Mucosa of gallbladder (tissue), 1 donor: ENCODE measurements around the gene OPRL1. TPM values are rescaled to one million over a fixed set of nuclear protein-coding genes. Genes with fewer than 3 reads are reported as not detected.

Experiments
- DNase-seq: peaks from one replicate; pipeline ENCODE4 v3.0.0-alpha.2; 2020; ENCODE audit warnings: low spot score
- total RNA-seq: library from RNA; stranded (reverse); gene quantifications from one replicate; pipeline ENCODE4 v1.2.1, GENCODE V29; 2021
- donor health status: DM: no; HTN: no; CAD: no.

Gene OPRL1
- total RNA-seq, 1 donor from 2014 or later: 1.7 TPM

DNA sequence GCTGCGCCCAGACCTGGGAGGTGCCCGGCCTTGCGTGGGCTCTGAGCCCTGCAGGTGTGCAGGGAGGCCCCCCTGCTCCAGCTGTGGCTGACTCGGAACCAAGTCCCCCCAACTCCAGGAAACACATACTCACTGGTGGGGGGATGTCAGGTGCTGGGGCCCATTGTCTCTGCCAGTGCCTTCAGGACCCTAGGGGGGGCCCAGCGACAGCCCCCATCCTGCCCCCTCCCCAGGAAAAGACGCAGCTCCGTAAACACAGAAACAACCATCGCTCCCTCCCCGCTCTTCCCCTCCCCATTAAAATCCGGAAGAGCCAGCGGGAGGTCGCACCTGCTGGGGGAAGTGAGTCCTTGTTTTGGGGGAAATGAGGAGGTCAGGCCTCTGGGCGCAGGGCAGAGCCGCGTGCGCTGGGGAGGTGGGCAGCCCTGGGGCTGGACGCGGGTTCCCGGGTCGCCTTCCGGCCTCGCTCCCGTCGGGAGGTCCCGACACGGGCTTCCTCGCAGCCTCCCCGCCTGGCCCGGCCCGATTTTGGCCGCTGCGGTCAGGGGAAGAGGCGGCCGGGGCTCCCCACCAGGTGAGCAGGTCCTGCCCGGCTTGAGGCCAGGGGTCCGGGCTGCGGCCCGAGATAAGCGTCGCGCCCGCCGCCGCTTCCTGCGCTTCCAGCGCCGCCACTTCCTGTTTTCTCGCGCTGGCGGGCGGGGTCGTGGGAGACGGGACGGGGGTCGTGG lies 37.7 kb upstream of the OPRL1 start:
- no peak for DNase-seq

DNA sequence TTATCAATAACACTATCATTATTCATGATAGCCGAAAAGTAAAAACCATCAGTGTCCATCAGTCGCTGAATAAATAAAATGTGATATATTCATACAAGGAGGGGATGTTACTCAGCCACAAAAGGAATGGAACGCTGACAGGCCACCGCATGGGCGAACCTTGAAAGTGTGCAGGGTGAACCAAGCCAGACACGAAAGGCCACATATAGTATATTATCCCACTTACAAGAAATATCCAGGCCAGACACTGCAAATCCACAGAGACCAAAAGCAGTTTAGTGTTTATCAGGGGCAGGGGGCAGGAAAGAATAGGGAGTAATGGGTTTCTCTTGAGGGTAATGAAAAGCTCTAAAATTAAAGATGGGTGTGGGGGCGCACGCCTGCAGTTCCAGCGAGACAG lies 36.1 kb upstream of the OPRL1 start:
- DNase-seq: no peak

DNA sequence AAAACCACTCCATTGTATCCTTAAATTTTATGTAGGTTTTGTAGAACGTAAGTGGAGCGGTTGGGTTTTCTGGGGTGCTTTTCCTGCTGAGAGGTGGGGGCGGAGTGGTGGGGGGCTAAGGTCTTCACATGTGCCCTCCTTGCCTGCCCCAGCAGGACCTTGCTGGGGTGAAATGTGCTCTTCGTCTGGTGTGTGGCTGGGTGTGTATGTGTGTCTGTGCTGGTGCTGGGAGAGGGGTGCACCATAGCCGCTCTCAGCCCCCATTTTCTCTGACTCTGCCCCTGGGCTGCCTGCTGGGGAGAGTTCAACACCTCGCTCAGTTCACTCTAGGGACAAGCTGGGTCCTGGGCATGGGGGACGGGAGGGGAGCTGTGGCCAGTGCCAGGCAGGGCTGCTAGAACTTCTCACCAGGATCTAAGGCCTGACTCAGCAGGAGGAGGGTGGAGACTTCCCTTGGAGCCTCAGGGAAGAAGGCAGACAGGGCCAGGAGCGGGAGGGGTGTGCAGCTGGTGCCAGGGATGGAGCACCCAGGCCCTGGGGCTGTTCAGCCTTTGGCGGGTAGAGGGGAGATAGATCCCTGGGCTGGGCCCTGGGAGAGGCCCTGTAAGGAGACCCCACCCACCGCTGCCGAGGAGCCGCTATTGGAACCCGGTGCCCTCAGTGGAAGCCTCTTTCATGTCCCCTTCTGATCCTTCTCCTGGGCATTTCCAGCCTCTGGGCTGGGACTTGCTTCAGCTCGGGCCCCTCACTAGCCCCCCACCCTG lies 35.2 kb upstream of the OPRL1 start:
- DNase-seq: no peak

DNA sequence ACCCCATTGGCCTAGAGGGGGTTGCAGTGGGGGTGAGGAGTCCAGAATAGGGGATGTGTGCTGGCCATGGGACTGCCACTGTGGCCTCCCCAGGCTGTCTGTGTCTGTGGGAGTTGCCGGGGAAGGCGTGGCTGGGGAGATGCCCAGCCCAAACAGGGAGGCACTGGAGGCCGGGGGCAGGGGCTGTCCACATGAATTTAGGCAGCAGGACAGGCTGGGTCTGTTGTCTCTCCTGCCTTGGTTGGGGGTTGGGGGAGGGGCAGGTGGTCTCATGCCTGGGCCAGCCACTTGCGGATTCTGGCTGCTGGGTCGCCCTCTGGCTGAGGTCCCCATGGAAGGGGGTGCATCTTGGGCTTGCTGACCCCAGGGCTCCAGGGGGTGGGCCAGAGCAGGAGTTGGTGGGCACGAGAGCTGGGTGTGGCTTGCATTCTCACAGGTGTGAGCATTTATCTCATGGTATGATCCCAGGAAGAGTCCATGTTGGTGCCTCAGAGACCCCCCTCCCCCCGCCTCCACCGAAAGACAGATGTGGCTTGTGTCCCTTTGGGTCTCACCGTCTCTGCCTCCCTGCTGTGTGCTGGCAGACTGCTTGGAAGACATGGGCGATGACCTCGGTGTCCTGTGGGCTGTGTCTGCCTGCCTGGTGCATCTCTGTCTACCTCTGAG lies 34.4 kb upstream of the OPRL1 start:
- DNase-seq: no peak

DNA sequence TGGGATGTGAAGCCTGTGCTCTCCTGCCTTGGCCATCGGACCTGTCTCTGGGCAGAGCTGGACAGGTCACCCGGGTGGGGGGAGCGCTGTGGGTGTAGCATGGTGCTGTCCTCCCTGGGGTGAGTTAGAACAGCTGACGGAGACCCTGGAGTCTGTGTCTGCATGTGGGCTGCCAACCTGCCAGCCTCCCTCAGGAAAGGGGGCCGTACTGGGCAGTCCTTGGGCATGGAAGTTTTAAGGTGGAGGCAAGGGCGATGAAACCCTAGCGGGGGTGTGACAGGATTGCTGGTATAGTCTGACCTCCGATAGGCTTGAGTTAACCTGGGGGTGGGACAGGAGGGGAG lies 32.9 kb upstream of the OPRL1 start:
- no peak for DNase-seq

DNA sequence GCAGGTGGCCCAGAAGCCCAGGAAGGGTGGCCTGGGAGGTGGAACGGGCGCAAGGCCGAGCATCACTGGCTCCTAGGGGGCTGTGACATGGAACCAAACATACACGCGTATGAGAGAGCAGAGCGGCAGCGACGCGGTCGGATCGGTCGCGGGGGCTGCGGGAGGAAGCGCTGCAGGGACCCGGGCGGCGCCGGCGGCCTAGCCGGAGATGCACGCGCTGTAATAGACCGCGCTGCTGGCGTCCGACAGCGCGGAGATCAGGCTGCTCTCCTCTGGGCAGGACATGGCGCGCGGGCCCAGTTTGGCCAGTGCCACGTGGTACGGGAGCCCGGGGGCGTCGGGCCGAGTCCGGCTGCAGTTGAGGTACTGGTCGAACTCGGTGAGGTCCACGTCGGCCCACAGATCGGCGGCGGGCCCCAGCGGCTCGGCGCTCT lies 31.9 kb upstream of the OPRL1 start:
- DNase-seq: no peak

GRCh38 chr20:64048402-64049044 lies 31.4 kb upstream of the OPRL1 start:
- DNase-seq: no peak

GRCh38 chr20:64049060-64049877 lies 30.6 kb upstream of the OPRL1 start, which contains the start of gene SOX18:
TSS of gene SOX18 (minus strand) at chr20:64049639. CDS start at chr20:64049516, 123 bp downstream.
- DNase-seq: no peak

GRCh38 chr20:64049878-64050260 lies 30.0 kb upstream of the OPRL1 start:
- DNase-seq: no peak

- no peak for DNase-seq
Measured at GRCh38 chr20:64050261-64051032, 29.4 kb upstream of the OPRL1 start.

GRCh38 chr20:64051033-64051452 lies 28.8 kb upstream of the OPRL1 start:
- no peak for DNase-seq

DNA sequence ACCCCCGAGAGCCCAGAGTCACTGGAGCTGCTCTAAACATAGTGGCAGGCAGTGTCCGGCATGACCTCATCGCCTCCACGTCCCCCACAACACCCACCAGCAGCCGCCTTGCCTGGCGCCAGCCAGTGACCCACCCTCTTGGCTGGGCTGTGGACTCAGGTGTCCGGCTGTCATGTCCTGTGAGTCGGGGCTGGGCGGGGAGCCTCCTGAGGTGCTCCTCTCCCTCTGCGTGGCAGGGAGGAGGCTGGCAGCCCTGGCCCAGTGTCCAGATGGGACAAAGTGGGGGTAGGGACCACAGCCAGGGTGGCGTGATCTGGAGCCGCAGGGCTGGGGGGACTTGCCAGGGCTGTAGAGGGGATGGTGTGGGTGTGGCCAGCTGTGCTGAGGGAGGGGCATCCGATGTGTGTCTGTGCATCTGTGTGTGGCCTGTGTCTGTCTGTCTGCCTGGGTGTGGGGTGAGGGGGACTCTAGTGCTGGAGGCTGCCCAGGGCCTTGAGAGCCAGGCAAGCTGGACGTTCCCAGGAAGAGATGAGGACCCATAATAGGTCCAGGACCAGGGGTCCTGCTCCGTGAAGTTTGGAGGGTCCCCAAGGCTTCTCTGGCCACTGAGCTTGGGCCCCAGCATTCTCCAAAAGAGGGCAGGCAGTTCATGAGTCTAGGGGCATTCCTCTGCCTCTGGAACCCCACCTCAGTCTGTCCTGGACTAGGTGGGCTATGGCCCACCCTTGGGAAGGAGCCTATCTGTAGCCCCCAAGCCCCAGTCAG lies 28.1 kb upstream of the OPRL1 start:
- DNase-seq: no peak

- DNase-seq: no peak
Measured at GRCh38 chr20:64052326-64052722, 27.6 kb upstream of the OPRL1 start.

DNA sequence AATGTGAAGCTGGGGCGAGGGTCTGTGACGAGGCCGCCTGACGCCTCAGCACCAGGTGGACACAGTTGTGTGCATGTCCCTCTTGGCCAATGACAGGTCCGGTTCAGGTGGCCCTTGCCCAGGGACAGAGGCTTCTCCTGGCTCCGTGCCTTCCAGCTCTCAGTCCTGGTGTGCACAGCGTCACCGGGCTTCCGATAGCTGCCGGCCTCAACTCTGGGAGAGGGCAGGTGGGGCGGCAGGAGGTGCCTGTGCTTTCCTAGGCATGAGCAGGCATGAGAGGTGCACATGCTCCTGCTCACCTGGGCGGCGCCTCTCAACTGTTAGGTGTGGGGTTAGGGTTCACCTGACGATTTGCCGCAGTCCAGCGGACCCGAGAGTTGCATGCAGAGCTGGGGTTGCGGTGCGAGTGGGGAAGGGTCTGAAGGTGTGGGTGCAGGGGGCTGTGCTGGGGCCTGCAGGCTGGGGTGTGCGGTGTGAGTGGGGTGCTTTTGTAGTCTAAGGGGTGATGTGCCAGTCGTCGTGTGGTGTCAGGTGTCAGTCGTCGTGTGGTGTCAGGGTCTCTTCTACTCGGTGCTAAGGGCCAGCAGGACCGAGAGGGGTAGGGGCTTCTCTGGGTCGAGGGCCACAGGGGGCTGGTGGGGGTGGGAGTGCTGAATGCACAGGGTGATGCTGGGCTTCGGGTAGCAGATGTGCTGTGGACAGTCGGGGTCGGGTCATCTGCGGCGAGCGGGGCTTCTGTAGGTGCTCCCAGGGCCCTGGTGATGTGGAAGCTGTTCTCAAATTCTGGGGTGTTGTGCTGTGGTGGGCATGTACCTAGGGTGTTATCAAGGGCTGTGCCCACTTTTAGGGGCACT lies 26.7 kb upstream of the OPRL1 start:
- no peak for DNase-seq

GRCh38 chr20:64053841-64054661 lies 25.8 kb upstream of the OPRL1 start:
- DNase-seq: no peak

DNA sequence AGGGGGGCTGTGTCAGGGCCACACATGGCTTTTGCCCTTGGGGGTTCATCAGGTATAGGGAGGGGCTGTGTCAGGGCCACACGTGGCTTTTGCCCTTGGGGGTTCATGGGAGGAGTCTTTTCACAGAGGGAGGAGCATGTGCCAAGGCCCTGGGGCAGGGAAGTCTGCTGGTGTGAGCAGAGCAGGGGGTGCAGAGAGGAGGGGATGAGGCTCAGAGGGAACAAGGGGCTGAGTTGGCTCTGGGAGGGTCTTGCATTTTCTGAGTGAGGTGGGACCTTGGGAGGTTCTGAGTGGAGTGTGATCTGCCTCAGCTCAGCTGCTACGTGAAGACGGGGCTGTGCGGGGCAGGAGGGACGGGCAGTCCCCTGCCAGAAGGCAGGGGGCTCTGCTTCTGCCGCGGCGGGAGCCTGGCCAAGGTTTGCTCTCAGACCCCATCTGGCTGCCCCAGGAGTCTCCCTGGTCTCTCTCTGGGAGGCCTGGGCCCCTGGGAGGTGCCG lies 24.4 kb upstream of the OPRL1 start:
- DNase-seq: no peak

GRCh38 chr20:64055893-64056638 lies 23.8 kb upstream of the OPRL1 start:
- DNase-seq: no peak
